ENCODE measurements around the gene GNAI3.

DNA sequence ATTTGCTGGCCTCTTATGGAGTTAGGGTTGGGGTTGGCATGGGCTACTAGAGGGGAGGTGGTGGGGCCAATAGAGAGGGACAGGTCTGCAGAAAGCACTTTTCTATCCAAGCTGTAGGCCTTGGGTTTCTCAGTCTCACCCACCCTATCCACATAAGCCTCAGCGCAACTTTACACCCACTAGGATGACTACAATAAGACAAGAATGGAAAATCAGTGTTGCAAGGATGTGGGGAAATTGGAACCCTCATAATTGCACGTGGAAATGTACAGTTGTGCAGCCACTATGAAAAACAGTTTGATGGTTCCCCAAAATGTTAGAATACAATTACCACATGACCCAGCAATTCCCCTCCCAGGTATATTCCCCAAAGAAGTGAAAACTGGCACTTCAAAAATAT, 93.4 kb downstream of the GNAI3 start:
- TF ChIP-seq FOXM1 (IDR thresholded peaks at IDR 0.05; ENCODE audit: borderline replicate concordance) (no peak), TARDBP (IDR thresholded peaks at IDR 0.05) (no peak), BHLHE40 (IDR thresholded peaks at IDR 0.05; ENCODE audit: borderline replicate concordance) (no peak)
